ENCODE results near the gene RALGAPA1.

DNA sequence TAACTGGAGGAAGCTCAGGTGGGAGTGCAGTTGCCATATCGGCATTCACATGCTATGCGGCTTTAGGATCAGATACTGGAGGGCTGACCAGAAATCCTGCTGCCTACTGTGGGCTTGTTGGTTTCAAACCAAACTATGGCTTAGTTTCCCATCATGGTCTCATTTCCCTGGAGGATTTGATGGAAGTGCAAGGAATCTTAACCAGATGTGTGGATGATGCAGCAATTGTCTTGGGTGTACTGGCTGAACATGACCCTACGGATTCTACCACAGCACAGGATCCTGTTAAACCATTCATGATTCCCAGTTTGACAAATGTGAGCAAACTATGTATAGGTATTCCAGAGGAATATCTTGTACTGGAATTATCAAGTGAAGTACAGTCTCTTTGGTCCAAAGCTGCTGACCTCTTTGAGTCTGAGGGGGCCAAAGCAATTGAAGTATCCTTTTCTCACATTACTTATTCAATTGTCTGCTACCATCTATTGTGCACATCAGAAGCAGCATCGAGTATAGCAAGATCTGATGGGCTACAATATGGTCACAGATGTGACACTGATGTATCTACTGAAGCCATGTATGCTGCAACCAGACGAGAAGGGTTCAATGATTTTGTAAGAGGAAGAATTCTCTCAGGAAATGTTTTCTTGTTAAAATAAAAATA lies 42.9 kb downstream of the RALGAPA1 start:
- TF ChIP-seq EZH2 (IDR thresholded peaks at IDR 0.05; ENCODE audit: insufficient read depth, poor library complexity, severe bottlenecking) (no peak), EZH2phosphoT487 (IDR thresholded peaks at IDR 0.05; ENCODE audit: insufficient read depth, low read depth) (no peak)

Data from GM23248 (cell line).